Colonic mucosa (tissue), 4 donors: ENCODE measurements around the gene TAS2R3. TPM values are rescaled to one million over a fixed set of nuclear protein-coding genes. Genes with fewer than 3 reads are reported as not detected.

ENCODE experiments used
- DNase-seq: peaks from one replicate; pipeline ENCODE4 v3.0.0-alpha.2; 2020
- H3K27ac ChIP-seq: fragments of 200-600 bp; one replicate; pipeline ENCODE4 v1.8.0; 2021
- H3K27me3 ChIP-seq: fragments of 200-600 bp; one replicate; pipeline ENCODE4 v1.8.0; 2021
- H3K36me3 ChIP-seq: fragments of 200-600 bp; one replicate; pipeline ENCODE4 v1.8.0; 2021
- H3K4me1 ChIP-seq: fragments of 200-600 bp; one replicate; pipeline ENCODE4 v1.8.0; 2021; ENCODE audit warnings: mild to moderate bottlenecking
- H3K4me3 ChIP-seq: fragments of 200-600 bp; one replicate; pipeline ENCODE4 v1.8.0; 2021
- H3K9ac ChIP-seq, 2 donors: one replicate each; pipeline ENCODE4 v1.7.0; 2013; ENCODE audit warnings: control low read depth in 2 of 2, low read depth in 2 of 2, low read length in 2 of 2
- H3K9me3 ChIP-seq: fragments of 200-600 bp; one replicate; pipeline ENCODE4 v1.8.0; 2021
- intact Hi-C: fragments of 100-400 bp; cut with DNase I; formaldehyde crosslinking; loops from one replicate; pipeline ENCODE4 v1.14.1; 2022
- total RNA-seq, 2 donors: library from RNA; stranded (reverse); fragmentation: NEBNext Ultra II Directional in 1 of 2; extraction: Animal tissue kit (Norgen Biotek cat#: 25700) in 1 of 2; gene quantifications; one replicate each; pipeline ENCODE4 v1.2.1, GENCODE V29; 2021
- TF ChIP-seq, protein P1 (sequence below): fragments of 200-600 bp; IDR thresholded peaks from one replicate; pipeline ENCODE4 v1.8.0; 2022; ENCODE audit warnings: antibody characterized with exemption, mild to moderate bottlenecking
- donor health status: healthy.
- donor health status: DM: no; HTN: no; CAD: no.
- donor health status: DM: no; HTN: no; CAD: no.

Gene TAS2R3
- total RNA-seq, 2 donors from 2014 or later, result 0.58 to 0.94 TPM

DNA sequence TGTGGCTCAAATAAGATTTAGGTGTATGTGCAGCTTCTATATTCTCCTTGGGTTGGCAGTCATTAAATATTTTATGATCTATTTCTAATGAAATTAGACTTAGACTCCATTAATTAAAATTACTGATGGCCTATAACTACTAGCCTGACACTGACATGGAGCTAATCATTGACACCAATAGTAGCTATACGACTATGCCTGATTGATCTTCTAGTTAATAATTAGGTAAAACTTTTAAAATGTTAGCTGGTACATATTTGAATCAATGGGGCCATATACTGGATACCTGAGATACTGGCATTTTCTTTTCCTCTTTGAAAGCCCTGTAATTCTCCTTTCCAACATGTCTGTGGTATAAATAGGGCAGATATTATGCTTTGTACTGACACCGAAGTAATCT, 41.4 kb upstream of the TAS2R3 start:
- TF ChIP-seq, protein P1, sequence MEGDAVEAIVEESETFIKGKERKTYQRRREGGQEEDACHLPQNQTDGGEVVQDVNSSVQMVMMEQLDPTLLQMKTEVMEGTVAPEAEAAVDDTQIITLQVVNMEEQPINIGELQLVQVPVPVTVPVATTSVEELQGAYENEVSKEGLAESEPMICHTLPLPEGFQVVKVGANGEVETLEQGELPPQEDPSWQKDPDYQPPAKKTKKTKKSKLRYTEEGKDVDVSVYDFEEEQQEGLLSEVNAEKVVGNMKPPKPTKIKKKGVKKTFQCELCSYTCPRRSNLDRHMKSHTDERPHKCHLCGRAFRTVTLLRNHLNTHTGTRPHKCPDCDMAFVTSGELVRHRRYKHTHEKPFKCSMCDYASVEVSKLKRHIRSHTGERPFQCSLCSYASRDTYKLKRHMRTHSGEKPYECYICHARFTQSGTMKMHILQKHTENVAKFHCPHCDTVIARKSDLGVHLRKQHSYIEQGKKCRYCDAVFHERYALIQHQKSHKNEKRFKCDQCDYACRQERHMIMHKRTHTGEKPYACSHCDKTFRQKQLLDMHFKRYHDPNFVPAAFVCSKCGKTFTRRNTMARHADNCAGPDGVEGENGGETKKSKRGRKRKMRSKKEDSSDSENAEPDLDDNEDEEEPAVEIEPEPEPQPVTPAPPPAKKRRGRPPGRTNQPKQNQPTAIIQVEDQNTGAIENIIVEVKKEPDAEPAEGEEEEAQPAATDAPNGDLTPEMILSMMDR, result no peak
- no peaks in the 10 kb centered on the region for H3K4me1 ChIP-seq
- no peak overlapping the region for H3K4me3 ChIP-seq
- no peak for DNase-seq
- no peaks in the 10 kb centered on the region for H3K27me3 ChIP-seq
- no peaks in the 10 kb centered on the region for H3K36me3 ChIP-seq
- no peak overlapping the region for H3K9ac ChIP-seq
- H3K27ac ChIP-seq, result no peak overlapping the region
- H3K9me3 ChIP-seq, result no peaks in the 10 kb centered on the region
- intact Hi-C loops, result no loop called here

DNA sequence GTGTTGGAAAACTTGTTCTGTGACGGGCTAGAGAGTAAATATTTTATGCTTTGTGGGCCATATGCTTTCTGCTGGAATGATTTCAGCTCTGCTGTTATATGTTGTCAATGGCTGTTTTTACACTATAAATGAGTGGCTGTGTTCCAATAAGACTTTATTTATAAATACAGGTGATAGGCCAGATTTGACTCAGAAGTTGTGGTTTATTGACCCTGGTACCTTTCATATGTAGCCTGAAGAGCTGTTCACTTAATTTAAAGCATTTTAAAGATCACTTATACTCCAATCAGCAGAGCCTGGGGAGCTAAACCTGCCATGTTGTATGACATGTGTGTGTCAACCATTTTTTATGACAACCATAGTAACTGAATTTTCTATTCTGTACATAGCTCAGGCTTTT, 34.9 kb upstream of the TAS2R3 start:
- DNase-seq, result no peak
- no peaks in the 10 kb centered on the region for H3K27me3 ChIP-seq
- no peak overlapping the region for H3K9ac ChIP-seq
- TF ChIP-seq, protein P1, result no peak
- no peaks in the 10 kb centered on the region for H3K4me1 ChIP-seq
- no peaks in the 10 kb centered on the region for H3K36me3 ChIP-seq
- no peak overlapping the region for H3K27ac ChIP-seq
- intact Hi-C loops, result no loop called here
- H3K4me3 ChIP-seq, result no peak overlapping the region
- H3K9me3 ChIP-seq, result no peaks in the 10 kb centered on the region

DNA sequence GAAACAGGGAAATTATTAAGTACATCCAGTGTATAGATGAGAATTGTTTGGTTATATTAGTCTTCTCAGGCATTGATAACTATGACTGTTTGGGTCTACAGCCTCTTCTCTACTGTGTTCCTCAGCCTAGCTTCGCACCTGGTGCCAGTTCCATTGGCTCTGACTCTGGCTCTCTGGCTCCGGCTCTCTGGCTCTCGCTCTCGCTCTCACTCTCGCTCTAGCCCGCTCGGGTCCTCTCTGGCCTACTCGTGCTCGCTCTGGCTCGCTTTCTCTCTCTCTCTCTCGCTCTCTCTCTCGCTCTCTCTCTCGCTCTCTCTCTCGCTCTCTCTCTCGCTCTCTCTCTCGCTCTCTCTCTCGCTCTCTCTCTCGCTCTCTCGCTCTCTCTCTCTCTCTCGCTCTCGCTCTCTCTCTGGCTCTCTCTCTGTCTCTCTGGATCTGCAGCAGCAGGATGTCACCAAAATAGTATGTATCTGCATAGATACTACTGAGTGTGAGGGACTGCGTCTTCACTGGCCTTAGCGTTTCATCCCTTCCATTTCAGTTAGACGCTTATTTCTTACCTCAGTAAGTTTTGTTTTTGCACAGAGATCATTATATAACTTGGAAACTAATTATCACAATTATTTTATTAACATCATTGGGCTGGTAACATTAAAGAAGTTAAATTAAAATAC, 32.3 kb upstream of the TAS2R3 start:
- DNase-seq, result no peak
- Histone ChIP-seq H3K9me3 (no peaks in the 10 kb centered on the region), H3K4me1 (no peaks in the 10 kb centered on the region), H3K9ac (no peak overlapping the region), H3K4me3 (no peak overlapping the region), H3K27ac (no peak overlapping the region), H3K36me3 (no peaks in the 10 kb centered on the region), H3K27me3 (no peaks in the 10 kb centered on the region)
- TF ChIP-seq, protein P1, result no peak
- intact Hi-C loops, result no loop called here

DNA sequence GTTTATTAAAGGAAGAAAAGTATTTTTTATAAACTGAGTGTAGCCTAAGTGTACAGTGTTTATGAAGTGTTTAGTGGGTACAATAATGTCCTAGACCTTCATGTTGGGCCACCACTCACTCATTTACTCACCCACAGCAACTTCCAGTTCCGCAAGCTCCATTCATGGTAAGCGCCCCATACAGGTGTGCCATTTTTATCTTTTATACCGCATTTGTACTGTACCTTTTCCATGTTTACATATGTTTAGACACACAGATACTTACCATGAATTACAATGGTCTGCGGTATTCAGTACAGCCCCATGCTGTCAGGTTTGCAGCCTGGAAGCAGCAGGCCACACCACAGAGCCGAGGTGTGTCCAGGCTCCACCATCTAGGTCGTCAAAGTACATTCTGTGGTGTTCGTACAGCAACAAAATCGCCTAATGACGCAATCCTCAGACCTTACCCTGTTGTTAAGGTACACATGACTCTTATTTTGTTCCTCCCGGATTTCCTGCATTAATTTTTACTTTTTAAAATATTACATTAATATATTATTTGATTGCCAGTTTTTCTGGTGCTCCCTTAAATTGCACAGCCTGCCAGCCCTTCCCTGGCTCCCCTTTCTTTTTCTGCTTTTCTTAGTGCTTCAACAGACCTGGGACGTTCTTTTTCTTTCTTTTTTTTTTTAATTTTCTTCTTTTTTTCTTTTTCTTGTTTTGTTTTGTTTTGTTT, 26.6 kb upstream of the TAS2R3 start:
- peak; percentile 41 for DNase-seq
- H3K9me3 ChIP-seq, result no peaks in the 10 kb centered on the region
- TF ChIP-seq, protein P1, result no peak
- intact Hi-C loops, result loop anchor here (5.0 kb wide), 1 partner anchor 80 kb away; no protein-coding TSS in a partner anchor
- H3K27ac ChIP-seq, result peak overlapping the region; percentile 83
- H3K4me3 ChIP-seq, result peak overlapping the region; percentile 68
- peak overlapping the region in 1 of 2 donors; percentile 66 for H3K9ac ChIP-seq
- H3K27me3 ChIP-seq, result no peaks in the 10 kb centered on the region
- H3K4me1 ChIP-seq, result no peaks in the 10 kb centered on the region
- H3K36me3 ChIP-seq, result peaks cover 5% of the 10 kb centered on the region

DNA sequence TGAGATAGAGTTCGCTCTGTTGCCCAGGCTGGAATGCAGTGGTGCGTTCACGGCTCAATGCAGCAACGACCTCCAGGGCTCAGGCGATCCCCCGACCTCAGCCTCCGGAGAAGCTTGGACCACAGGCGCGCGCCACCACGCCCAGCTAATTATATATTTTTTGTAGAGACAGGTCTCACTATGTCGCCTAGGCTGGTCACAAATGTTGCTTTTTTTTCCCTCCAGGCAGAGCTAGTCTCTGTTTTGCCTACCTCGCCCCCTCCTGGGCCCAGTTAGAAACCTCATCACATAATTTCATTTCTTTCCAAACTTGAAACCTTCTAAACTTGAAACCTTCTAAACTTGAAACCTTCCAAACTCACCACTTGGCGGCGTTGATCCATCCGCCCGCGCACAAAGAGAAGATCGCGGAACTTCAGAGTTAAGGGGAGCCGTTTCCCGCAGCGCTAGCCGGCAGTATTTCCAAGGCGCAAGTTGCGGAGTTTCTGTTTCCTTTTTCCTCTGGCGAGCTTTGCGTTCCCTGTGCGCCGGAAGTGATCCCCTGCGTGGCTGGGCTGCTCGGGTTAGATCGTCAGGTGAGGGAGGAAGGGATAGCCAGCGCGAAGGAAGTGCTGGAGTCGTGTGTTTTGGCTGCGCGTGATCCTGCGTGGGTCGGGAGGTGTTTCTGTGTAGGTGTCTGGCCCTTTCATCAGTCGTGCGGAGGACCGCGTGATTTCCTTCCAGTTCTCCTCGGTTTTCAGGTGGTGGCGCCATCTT, 25.9 kb upstream of the TAS2R3 start, which contains the start of gene SSBP1:
Gene SSBP1 (plus strand): TSS at position 523 of the 756 bp plus-strand sequence. CDS start 809 bp downstream, outside the sequence.
- peak; percentile 93 for DNase-seq
- Histone ChIP-seq H3K4me3 (peak within 1 kb of the TSS; percentile 68), H3K36me3 (peaks cover 6% of the 10 kb centered on the region), H3K27ac (peak within 1 kb of the TSS; percentile 83), H3K27me3 (no peaks in the 10 kb centered on the region), H3K4me1 (no peaks in the 10 kb centered on the region), H3K9me3 (no peaks in the 10 kb centered on the region), H3K9ac (peak within 1 kb of the TSS; percentile 66 to 80)
- intact Hi-C loops, result loop anchor here (5.0 kb wide), 1 partner anchor 81 kb away; no protein-coding TSS in a partner anchor
- TF ChIP-seq, protein P1, result peak; percentile 59
